Measurements from ENCODE around the gene CALHM3.
"Not testable (repeated sequence)": the region's sequence is repeated elsewhere in the genome, so short reads cannot be mapped to it uniquely, and the experiment has no call there.

Gene CALHM3

DNA sequence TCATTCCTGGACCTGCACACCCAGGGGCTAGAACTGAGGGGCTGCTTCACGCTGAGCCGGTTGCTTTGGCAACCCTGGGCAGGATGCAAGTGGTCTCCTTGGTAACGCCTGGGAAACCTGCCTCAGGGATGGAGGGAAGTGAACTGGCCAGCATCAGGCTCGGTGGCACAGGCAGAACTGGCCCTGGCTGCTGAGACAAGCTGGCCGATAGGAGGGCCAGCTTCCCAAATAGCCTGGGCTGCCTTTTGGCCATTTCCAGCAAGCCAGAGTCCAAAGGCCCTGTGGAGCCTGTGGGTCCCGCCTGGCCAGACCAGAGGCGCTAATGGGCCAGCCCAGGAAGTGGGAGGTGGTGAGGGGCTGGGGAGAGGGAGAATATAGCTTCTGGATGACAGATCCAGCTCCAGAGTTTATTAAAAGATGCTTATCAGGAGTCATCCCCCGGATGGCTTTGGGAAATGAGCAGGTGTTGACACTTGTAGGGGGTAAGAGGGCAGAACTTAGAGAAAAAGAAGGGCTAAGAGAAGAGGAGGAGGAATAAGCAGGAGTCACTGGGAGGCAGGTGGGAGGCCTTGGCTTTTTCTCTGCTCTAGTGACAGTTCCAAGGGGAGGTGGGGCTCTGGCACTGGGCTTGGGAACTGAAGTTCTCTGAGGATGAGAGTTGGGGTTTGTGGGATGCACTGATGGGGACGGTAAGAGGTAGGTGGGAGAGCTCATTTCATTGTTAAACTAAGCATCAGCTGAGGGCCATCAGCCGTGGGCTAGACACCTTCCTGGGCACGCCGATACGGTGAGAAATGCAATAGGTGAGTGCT, 24.0 kb upstream of the CALHM3 start:
- DNase-seq (ENCODE audit: low read depth): no peak

DNA sequence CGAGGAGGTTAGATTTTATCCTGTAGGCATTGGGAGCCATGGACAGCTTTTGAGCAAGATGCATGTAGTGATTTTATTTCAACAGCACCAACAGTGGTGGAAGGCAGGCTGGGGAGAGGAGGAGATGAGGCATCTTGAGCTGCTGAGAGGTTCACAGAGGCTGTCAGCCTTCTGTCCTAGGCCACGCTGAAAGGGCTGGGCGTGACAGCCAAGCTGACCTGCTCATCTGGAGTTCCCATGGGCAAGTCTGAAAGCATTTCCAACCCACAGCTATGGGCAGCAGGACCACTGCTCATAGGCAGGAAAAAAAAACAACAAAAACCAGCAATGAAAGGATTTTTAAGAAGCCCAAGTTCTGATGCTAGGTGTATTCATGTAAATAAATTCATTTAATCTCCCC, 22.1 kb upstream of the CALHM3 start:
- DNase-seq (ENCODE audit: low read depth): no peak

DNA sequence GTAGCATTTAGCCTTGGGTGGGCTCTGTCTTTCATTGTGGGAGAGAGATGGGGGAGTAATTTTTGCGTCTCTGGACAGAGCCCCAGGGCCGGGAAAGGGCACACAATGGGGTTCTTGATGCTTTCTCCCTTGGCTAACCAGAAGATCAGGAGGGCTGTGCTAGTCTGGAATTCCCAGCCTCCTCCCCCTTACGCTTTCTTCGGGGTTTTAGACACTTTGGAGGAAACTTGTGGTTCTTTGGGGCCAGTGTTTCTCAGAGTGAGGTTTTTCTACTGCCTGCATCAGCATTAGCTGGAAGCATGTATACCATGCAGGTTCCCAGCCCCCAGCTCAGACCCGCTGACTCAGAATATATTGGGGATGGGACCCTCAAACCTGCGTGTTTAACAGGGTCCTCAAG, 21.4 kb upstream of the CALHM3 start:
- DNase-seq (ENCODE audit: low read depth): no peak

DNA sequence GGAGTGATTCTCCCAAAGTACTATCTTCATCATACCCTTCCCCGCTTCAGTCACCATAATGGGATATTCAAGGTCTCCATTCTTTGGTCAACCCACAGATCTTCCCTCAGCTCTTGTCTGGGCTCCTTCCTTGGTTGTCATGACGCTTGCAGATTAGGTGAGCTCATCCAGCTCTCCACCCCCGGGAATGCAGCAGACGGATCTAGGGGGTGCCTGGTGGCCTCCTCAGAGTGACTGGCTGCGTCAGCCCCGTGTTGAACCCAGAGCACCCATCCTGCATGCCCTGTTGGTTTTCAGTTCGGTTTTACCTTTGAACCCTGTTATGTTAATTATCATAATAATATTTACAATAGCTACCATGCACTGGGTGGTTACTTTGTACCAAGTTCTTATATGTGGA, 20.8 kb upstream of the CALHM3 start:
- DNase-seq (ENCODE audit: low read depth): no peak

DNA sequence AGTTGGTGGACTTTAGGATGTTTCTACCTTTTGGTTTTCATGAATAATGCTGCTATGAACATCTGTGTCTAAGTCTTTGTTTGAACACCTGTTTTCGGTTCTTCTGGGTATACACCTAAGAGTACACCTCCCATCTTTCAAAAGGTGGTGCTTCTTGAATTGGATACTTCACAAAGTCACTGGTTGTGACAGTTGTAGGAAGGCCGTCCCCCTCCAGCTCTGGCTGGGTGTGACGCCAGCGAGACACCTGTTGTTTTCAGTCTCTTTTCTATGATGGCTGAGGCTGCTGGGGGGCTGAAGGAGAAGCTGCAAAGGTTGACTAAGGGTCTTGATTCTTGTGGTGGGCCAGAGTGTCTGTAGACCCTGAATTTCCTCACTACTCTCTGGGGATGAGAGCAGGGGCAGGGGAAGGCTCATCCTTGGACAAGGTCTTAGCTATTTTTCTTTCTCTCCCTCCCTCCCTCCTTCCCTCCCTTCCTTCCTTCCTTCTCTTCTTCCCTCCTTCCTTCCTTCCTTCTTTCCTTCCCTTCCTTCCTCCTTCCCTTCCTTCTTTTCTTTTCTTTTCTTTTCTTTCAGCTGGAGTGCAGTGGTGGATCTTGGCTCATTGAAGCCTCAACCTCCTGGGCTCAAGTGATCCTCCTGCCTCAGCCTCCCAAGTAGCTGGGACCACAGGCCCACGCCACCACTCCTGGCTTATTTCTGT, 20.0 kb upstream of the CALHM3 start:
- no peak for DNase-seq (ENCODE audit: low read depth)

DNA sequence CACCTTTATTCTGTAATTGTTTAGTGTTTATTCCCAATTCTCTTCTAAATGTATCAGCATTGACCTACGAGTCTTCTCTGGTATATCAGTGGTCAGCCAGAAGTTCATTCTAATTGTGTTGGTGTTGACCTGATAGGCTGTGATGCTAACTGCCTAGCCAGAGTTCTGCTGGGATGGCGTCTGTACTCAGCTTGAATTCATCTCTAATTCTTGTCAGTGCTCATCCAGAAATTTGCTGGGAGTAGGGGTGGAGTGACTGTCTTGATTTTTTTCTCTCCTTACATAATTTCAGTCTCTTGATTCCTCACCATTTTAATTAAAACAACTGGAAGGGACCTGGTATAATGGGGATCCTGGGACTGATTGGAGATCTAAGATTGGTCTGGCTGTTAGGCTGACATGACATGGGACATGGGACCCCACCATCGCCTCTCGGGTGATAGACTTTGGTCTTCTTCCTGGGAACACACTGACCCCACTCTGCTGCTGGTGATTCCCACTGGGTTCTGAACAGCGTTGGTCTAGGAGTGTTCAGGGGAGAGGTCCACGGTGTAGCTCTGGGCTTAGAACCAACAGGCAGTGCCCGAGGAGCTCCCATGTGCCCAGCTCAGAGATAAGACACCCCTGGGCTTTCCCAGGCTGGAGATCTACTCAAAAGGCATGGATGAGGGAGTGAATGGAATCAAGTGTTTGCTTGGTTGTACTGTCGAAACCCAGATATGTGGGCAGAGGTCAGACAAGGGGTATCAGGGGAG, 18.3 kb upstream of the CALHM3 start:
- DNase-seq (ENCODE audit: low read depth): no peak

DNA sequence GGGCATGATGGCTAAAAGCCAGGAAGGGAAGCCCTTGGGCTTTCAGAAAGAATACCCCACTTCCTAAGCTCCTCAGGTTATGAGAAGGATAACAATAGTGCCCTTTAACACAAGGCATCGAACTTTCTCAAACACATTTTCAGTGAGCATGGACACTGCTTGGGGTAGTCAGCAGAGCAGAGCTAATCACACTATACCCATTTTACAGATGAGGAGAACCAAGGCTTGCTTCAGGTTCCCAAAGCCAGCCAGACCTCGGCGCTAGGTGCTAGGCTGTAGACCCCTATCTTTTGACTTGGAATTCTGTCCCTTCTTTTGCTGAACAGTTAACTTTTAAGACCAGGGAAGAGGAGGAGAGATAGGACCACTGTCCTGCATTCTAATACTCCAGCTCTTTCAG, 16.3 kb upstream of the CALHM3 start:
- no peak for DNase-seq (ENCODE audit: low read depth)

DNA sequence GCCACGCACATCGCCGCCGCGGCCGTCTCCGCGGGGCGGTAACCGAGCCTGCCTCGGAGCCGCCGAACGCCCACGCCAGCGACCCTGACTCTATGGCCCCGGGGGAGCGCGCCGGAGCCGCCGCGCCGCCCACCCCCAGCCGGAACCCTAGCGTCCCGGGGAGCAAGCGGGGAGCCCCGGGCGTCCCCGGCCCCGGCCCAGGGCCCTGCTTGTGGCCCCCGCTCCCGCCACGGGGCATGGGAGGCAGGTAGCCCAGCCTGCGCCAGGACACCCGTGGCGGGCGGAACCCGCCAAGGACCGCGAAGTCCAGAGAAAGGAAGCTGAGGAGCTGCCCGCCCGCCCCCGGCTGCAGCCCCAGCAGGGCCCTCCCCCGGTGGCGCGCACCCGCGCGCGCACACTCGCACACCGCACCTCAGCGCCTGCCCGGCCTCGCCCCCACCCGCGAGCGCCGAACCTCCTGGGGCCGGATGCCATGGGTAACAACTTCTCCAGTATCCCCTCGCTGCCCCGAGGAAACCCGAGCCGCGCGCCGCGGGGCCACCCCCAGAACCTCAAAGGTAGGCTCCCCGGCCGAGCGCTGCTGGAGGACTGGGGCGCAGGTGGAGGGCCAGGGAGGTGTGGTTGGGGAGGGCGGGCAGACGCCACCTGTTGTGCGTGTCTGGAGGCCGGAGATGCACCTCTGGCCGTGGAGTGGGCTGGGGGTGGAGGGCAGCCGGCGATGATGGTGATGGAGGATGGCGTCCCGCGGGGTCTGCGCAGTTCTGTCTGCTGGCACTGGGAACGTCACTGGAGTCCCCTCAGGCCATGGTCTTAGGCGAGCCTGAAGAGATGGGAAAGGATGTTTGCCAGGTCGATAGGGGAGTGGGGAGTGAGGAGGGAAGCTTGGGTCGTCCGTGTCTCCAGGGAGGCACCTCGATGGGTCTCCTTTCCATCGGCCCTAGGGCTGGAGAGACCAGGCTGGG, 15.2 kb upstream of the CALHM3 start:
- peak; percentile 11 for DNase-seq (ENCODE audit: low read depth)

DNA sequence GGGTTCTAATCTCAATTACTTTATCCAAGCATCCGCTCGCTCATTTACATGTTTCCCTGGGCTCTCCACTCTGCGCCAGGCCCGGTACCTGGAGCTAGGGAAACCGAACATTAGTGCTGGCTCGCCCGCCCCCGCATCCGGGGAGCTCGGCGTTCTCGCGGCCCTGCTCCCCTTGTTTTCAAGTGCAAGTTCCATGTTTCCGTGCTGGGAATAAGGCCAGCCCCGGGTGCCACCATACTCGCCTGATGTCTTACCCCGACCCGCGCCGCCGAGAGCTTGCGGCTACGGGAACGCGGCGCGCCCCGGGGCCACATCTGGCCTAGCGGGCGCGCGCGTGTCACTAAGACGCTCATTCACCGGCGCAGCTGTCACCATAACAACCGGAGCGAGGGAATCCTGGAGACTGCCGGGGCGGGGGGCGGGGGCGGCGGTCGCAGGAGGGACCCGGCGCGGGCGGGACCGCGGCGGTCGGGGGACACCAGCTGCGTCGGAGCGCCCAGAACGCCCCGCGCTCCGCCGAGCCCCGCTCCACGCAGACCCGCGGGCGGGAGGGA, 14.4 kb upstream of the CALHM3 start, which contains the start of gene NEURL1:
TSS of gene NEURL1 (plus strand) at position 344 of the 554 bp plus-strand sequence. CDS start 683 bp downstream, outside the sequence.
- DNase-seq (ENCODE audit: low read depth): peak; percentile 21

DNA sequence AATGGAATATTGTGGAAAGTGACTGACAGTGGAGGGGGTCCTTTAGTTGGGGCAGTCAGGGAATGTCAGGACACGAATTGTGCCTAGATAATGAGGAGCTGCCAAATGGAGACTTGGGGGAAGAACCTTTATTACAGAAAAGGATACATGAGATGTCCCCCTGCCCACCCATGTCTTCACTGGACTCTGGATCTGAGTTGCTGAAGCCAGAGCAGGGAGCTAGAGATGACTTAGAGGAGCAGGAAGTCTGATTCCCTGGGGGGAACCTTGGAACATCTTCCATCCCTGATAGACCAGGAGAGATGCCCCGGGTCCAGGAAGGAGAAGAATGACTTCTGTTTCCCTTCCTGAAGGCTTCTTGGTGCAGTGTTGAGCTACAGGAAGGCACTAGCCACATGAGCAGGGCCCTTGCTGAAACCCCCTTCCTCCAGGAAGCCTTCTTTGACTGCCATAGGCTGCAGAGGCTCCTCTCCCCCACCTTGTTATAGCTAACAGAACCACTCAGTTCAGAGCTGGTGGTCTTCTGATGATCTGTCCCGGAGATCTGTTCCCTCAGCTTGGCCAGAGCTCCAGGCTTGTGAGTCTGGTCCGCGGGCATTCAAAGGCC, 13.7 kb upstream of the CALHM3 start:
- DNase-seq (ENCODE audit: low read depth): peak; percentile 10

DNA sequence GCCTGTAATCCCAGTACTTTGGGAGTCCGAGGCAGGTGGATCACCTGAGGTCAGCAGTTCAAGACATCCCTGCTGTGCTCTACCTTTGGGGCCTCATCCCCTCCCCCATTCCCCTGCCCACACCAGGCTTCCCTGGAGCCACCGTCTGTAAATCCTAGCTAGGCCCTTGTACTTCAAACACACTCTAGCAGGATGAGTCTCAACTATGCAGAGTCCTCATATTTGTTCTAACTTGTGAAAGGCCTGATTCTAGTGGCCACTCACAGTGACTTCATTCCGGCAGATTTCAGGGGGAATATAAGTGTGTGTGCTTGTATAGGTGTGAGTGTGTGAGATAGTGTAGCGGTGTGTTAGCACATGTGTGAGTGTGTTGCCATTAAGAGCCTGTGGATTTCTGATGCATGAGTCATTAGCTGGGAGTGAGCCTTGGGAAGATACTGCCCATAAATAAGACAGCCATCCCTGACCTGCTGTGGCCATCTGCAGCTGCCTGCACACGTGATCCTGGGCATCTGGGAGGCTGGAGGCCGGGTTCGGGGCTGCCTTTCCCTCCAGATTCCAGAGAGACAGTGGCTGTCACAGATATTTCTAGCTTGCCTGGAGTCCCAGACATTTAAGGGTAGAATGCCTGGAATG, 12.8 kb upstream of the CALHM3 start:
- peak; percentile 98 for DNase-seq (ENCODE audit: low read depth)

DNA sequence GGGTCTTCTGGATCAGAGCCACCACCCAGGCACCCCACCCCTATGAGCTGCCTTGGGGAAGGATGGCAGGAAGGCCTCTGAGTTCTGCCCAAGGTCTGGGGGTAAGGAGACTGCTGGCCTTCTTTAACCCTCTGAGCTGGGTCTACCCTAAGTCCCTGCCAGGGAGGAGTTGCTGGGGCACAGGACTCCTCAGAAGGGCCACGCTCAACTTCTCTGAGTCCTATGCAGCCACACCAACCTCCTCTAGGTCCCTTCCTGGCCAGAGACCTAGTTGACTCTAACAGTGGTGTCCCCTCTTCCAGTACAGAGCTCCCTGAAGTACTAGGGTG, 11.9 kb upstream of the CALHM3 start:
- no peak for DNase-seq (ENCODE audit: low read depth)

DNA sequence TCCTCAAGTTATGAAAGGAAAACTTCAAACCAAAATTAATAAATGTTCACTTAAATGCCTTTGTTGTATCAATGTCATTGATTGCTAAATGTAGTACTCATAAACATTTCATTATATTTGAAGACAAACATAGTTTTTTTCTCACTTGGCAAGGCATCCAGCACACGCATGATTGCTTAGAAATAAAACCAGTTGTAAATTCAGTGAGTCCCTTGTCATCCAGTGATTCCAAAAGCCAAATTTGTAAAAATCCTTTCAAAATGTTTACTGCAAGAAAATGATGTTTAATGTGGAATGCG, 8.3 kb upstream of the CALHM3 start:
- DNase-seq (ENCODE audit: low read depth): no peak

DNA sequence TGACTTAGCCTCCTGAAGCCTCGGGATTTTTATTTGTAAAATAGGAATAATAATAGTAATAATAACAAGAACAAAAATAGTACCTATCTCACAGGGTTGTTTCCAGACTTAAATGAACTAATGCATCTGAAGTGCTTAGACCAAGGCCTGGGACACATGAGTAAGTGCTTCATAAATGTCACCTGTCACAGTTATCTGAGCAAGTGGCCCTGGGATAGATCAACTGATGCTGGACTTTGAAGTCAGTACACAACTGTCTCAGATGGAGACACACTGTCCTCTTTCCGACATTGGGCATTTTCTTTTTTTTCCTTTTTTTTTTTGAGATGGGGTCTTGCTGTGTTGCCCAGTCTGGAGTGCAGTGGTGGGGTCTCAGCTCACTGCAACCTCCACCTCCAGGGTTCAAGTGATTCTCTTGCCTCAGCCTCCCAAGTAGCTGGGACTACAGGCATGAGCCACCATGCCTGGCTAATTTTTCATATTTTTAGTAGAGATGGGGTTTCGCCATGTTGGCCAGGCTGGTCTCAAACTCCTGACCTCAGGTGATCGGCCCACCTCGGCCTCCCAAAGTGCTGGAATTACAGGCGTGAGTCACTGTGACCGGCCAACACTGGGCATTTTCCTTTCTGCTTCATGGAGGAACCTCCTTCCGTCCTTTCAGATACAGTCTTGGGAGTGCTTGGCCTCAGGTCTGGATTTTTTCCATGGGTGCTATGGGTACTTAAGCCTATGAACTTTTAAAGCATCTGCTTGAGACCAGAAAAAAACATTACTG, 7.8 kb upstream of the CALHM3 start:
- not testable (repeated sequence) for DNase-seq (ENCODE audit: low read depth)

DNA sequence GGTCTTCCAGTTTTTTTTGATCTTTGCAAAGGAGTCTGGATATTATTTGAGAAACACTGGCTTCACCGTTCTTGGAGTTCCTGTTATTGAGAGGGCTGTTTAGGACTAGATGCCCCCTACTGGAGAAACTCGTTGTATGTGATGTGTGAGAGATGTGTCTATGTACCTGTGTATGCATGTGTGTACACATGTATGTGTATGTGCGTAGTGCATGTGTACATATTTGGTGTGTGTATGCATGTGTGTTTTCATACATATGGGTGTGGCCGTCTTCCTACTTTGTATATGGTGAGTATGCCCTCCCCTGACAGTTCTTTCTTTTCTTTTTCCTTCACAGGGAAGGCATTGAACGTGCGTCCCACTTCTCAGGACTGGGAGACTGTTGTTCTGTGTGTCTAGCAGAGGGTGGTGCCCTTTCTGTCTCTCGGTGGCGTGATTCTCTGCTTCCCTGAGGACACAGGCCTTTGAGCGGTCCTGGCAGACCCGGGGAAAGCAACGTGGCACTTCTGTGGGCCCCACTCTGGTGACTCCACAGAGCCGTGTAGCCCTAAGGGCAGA, 3.0 kb upstream of the CALHM3 start:
- peak; percentile 74 for DNase-seq (ENCODE audit: low read depth)

DNA sequence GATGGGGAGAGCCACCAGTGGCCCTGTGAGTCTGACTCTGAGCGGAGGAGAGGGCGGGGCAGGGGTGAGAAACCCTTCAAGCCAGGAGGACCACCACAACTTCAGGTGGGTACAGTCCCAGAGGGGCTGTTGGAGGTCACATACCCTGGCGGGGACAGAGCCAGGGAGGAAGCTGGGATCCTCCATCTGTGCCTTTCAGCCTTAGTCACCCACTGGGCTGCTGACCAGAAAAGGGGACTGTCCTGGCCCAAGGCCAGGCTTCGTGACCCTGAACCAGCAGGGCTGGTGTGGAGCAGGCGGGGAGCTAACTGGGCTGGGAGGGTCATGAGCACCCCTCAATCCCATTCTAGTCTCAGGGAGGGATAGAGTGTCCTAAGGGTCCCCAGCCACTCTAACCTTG, 1.5 kb upstream of the CALHM3 start:
- DNase-seq (ENCODE audit: low read depth): peak; percentile 68

DNA sequence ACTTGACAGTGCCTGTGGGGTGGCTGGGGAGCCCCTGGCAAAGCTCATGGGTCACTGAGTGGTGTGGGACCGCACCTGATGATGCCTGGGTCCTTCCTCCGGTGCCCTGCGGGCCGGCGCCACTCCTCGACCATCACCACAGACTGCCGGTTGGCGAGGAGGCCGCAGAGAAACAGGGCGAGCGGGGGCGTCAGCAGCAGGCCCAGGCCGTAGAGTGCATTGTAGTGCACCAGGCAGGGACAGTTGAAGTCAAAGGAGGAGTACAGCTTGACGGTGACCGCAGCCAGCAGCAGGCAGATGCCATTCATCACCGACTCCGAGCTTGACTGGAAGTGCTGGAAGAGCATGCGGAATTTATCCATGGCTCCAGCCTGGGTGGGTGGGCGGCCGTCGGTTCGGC, 369 bp downstream of the CALHM3 start:
- DNase-seq (ENCODE audit: low read depth): no peak

DNA sequence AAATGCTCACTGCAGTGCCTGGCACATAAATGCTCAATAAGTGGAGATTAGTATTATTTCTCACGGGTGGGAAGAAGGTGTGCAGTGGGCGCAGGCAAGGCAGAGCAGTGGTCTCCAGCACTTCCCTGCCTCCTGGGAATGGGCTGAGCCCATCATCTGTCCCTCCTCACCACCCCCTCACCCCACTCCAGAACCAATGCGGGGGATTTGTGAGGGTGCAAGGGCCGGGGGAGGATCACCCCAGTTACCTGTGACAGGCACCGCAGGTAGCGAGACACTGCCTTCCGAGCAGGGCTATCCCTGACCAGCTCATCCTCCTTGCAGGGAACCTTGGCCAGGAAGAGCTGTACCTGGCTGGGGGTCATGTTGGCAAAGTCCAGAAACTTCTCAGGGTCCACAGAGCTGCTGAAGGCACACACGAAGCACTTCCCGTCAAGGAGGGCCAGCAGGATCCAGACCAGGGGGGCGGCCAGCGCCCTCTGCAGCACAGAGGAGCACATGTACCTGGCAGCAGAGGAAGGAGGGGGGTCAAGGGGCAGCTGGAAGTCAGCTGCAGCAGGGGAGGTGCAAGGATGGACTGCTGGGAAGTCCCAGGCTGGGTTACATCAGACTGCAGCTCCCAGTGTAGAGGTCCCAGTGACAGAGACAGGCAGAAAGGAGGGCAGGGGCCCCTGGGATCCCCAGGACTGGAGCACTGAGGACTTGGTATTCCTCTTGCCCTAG, 2.8 kb downstream of the CALHM3 start:
- DNase-seq (ENCODE audit: low read depth): peak; percentile 23

DNA sequence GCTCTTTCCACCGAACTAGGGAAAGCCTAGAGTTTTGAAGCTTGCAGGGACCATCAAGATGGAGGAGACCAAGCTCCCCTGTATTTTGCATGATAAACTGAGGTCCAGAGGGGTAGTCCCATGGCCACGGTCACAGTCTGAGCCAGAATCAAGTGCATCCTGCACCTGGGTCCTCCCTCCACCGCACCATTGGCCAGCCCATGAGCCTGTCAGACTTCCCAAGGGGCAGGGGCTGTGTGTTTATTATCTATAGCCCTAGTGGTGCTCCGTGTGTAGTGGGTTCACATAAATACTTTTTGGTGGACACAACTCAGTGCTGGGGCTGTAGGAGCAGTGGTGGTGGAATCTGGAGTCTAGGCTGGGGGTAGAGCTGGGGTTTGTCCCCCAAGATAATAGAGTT, 3.6 kb downstream of the CALHM3 start:
- DNase-seq (ENCODE audit: low read depth): no peak
